Measurements from ENCODE around the gene POLRMT. TPM values are rescaled to one million over a fixed set of nuclear protein-coding genes. Genes with fewer than 3 reads are reported as not detected.

The POLRMT gene
- total RNA-seq, 1 experiment from 2014 or later, result 51.4 TPM

DNA sequence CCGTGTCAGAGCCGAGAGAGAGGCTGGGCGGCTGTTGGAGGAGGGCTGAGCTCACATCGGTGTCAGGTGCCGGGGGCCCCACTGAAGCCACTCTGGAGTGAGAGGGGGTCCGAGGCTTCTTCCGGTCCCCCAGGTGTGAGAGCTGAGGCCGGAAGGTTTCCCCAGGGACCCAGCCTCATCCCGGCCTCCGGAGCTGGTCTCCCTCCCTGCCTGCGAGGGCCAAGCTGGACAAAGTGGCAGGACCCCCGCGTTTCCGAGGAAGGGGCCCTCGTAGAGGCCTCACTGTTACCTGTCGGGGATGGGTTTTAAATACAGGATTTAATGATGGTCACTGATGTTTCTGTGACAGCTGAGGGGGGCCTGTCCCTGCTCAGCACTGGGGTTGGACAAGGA, 37.1 kb downstream of the POLRMT start:
- CTCF ChIA-PET, result no interaction called here
- peaks cover 54% of the 10 kb centered on the region for H3K27me3 Mint-ChIP-seq (ENCODE audit: unreplicated experiment)

DNA sequence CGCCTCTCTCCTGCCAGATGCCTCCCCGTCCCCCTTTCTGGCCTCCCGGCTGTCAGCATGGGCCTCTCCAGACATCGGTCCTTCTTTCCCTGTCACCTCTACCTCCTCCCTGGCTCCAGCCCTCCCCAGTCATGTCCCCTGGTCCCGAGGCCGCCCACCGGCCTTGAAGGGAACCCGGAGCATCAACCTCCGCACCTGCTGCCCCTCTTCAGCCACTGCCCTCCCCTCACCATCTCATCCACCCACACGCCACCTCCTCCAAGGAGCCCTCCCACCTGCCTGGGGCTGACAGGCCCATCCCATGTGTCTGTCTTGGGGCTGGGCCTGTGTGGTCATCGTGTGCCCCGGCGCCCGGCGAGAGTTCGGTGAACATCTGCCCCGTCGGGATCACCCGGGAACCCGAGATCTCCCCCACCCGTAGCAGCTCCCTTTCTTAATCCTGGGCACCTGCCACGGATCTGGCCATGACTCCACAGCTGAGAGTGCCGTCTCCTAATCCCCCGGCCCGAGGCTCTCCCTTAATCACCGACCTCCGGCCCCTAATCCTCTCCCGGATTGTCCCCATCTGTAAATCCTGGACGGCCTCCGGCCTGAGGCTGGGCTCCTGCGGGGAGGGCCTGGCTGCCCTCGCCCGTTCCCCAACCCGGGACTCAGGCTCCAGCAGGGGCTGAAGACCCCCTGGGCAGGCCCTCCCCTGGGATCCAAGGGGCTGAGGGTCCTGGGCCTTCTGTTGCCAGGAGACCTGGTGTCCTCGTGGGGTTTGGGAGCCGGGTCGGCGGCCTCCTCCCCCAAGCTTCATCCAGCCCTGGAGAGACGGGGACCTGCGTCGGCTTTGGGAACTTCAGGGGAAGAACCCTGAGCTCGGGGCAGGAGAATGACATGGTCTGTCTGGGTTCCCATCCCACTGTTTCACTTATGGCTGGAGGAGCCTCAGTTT, 37.7 kb downstream of the POLRMT start:
- H3K27me3 Mint-ChIP-seq (ENCODE audit: unreplicated experiment), result peaks cover 60% of the 10 kb centered on the region
- BruUV-seq (replicated peaks), result no TSS peak

More for the DNA sequence above, 37.1 kb downstream of the POLRMT start:
- Mint-ChIP-seq H3K36me3 (ENCODE audit: insufficient read depth, unreplicated experiment) (peaks cover 8% of the 10 kb centered on the region), H3K4me3 (ENCODE audit: low read depth, unreplicated experiment) (no peak overlapping the region), H3K9me3 (ENCODE audit: low read depth, unreplicated experiment) (no peaks in the 10 kb centered on the region), H3K27ac (ENCODE audit: unreplicated experiment) (no peak overlapping the region), H3K4me1 (ENCODE audit: low read depth, unreplicated experiment) (no peaks in the 10 kb centered on the region)
- DNase-seq, result no peak
- TF ChIP-seq, protein P1, sequence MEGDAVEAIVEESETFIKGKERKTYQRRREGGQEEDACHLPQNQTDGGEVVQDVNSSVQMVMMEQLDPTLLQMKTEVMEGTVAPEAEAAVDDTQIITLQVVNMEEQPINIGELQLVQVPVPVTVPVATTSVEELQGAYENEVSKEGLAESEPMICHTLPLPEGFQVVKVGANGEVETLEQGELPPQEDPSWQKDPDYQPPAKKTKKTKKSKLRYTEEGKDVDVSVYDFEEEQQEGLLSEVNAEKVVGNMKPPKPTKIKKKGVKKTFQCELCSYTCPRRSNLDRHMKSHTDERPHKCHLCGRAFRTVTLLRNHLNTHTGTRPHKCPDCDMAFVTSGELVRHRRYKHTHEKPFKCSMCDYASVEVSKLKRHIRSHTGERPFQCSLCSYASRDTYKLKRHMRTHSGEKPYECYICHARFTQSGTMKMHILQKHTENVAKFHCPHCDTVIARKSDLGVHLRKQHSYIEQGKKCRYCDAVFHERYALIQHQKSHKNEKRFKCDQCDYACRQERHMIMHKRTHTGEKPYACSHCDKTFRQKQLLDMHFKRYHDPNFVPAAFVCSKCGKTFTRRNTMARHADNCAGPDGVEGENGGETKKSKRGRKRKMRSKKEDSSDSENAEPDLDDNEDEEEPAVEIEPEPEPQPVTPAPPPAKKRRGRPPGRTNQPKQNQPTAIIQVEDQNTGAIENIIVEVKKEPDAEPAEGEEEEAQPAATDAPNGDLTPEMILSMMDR (IDR thresholded peaks at IDR 0.05; ENCODE audit: unreplicated experiment), result no peak
- intact Hi-C loops (cut with micrococcal nuclease; ENCODE audit: unreplicated experiment), result no loop called here
- BruUV-seq (replicated peaks), result no TSS peak

DNA sequence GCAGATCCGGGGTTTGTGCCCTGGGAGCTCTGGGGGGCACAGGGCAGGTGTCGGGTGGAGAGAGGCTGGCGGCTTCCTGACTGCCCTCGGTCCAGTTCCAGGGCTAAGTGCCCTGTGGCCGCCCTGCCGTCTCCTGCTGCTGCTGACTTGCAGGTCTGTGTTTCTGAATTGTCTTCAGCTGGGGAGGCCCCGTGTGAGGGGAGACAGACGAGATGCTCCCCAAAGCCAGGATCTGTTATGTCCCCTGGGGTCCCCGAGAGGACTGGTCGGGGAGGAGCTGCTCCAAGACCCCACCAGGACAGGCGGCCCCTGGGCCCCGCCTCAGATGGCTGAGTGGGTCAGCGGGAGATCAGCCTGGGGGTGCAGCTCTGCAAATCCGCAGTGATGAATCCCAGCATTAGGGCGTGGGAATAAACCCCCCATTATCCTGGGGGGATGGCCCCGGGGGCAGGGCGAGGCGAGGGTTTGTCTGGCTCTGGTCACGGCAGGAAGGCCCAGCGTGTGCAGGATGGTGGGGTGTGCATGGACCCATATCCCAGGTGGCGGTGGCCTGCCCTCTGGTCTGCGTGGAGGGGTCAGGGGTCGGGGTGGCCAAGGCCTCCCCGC, 39.0 kb downstream of the POLRMT start:
- H3K27ac Mint-ChIP-seq (ENCODE audit: unreplicated experiment), result no peak overlapping the region

More for the DNA sequence above, 37.7 kb downstream of the POLRMT start:
- H3K9me3 Mint-ChIP-seq (ENCODE audit: low read depth, unreplicated experiment), result no peaks in the 10 kb centered on the region
- CTCF ChIA-PET, result no interaction called here
- intact Hi-C loops (cut with micrococcal nuclease; ENCODE audit: unreplicated experiment), result no loop called here
- H3K4me1 Mint-ChIP-seq (ENCODE audit: low read depth, unreplicated experiment), result no peaks in the 10 kb centered on the region
- TF ChIP-seq, protein P1 (IDR thresholded peaks at IDR 0.05; ENCODE audit: unreplicated experiment), result no peak
- DNase-seq, result no peak
- H3K36me3 Mint-ChIP-seq (ENCODE audit: insufficient read depth, unreplicated experiment), result peaks cover 8% of the 10 kb centered on the region
- no peak overlapping the region for H3K27ac Mint-ChIP-seq (ENCODE audit: unreplicated experiment)
- no peak overlapping the region for H3K4me3 Mint-ChIP-seq (ENCODE audit: low read depth, unreplicated experiment)

DNA sequence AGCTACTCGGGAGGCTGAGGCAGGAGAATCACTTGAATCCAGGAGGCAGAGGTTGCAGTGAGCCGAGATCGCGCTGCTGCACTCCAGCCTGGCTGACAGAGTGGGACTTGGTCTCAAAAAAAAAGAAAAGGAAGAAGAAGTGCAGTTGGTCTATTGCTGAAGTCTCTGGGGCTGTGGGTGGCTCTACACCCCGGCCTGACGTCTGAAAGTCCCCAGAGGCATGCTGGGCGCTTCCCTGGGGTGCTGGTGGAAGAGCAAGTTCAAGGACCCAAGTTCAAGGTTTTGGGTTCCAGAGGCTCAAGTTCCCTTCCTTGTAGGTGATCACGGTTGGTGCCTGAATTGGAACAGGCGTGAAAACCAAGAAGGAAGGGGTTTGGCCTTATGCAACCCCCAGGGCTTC, 39.8 kb downstream of the POLRMT start:
- CTCF ChIA-PET, result no interaction called here

More for the DNA sequence above, 39.0 kb downstream of the POLRMT start:
- BruUV-seq (replicated peaks), result no TSS peak
- Mint-ChIP-seq H3K27me3 (ENCODE audit: unreplicated experiment) (peaks cover 60% of the 10 kb centered on the region), H3K4me3 (ENCODE audit: low read depth, unreplicated experiment) (no peak overlapping the region), H3K4me1 (ENCODE audit: low read depth, unreplicated experiment) (no peaks in the 10 kb centered on the region), H3K36me3 (ENCODE audit: insufficient read depth, unreplicated experiment) (peaks cover 8% of the 10 kb centered on the region), H3K9me3 (ENCODE audit: low read depth, unreplicated experiment) (no peaks in the 10 kb centered on the region)
- TF ChIP-seq, protein P1 (IDR thresholded peaks at IDR 0.05; ENCODE audit: unreplicated experiment), result no peak
- no peak for DNase-seq
- intact Hi-C loops (cut with micrococcal nuclease; ENCODE audit: unreplicated experiment), result no loop called here
- CTCF ChIA-PET, result no interaction called here

More for the DNA sequence above, 39.8 kb downstream of the POLRMT start:
- Mint-ChIP-seq H3K4me3 (ENCODE audit: low read depth, unreplicated experiment) (no peak overlapping the region), H3K27ac (ENCODE audit: unreplicated experiment) (no peak overlapping the region), H3K9me3 (ENCODE audit: low read depth, unreplicated experiment) (no peaks in the 10 kb centered on the region), H3K4me1 (ENCODE audit: low read depth, unreplicated experiment) (no peaks in the 10 kb centered on the region), H3K36me3 (ENCODE audit: insufficient read depth, unreplicated experiment) (peaks cover 8% of the 10 kb centered on the region), H3K27me3 (ENCODE audit: unreplicated experiment) (peaks cover 60% of the 10 kb centered on the region)
- no peak for DNase-seq
- no TSS peak for BruUV-seq (replicated peaks)
- TF ChIP-seq, protein P1 (IDR thresholded peaks at IDR 0.05; ENCODE audit: unreplicated experiment), result no peak
- intact Hi-C loops (cut with micrococcal nuclease; ENCODE audit: unreplicated experiment), result no loop called here

All from Calu3 (cell line).